Measurements from ENCODE around the gene RHOF. TPM values are rescaled to one million over a fixed set of nuclear protein-coding genes. Genes with fewer than 3 reads are reported as not detected.

The RHOF gene
- total RNA-seq, 1 experiment from 2014 or later, result 29.1 TPM

- H3K27me3 Mint-ChIP-seq (ENCODE audit: low read depth), result no peaks in the 10 kb centered on the region
- H2BK15ac ChIP-seq (ENCODE audit: low read depth, low read length), result no peak overlapping the region
- no peak overlapping the region for H3K23ac ChIP-seq (ENCODE audit: insufficient read length, low read depth, low read length)
- no peak overlapping the region for H3K4me2 ChIP-seq (ENCODE audit: insufficient read depth, insufficient read length, low read length)
- no peak overlapping the region for H2AFZ ChIP-seq (ENCODE audit: low read length)
- H3K79me2 ChIP-seq (ENCODE audit: insufficient read depth, low read length), result no peaks in the 10 kb centered on the region
- TF ChIP-seq CTCF (conservative IDR thresholded peaks at IDR 0.05), result no peak
- no peaks in the 10 kb centered on the region for H3K4me1 ChIP-seq (ENCODE audit: insufficient read depth, low read length)
- WGBS (ENCODE audit: extremely low coverage, insufficient read length, low lambda C conversion rate), result no CpG with 5 or more reads among the region's 29 CpGs
- H3K9ac ChIP-seq (ENCODE audit: extremely low read depth, insufficient read length, low read length), result no peak overlapping the region
- no peak overlapping the region for H3K56ac ChIP-seq (ENCODE audit: insufficient read length, low read depth, low read length)
- no peak overlapping the region for H2AK5ac ChIP-seq (ENCODE audit: insufficient read length, low read length)
- no peak overlapping the region for H4K8ac ChIP-seq (replicated peaks; ENCODE audit: insufficient read length, low read depth, low read length)
- no peak overlapping the region for H4K5ac ChIP-seq (ENCODE audit: insufficient read length, low read depth, low read length)
- peak; percentile 20 for DNase-seq
- no peak overlapping the region for H3T11ph ChIP-seq (ENCODE audit: low read length)
- H3K27ac ChIP-seq (ENCODE audit: insufficient read length, low read depth, low read length), result no peak overlapping the region
- H3K27ac Mint-ChIP-seq, result peak overlapping the region in 1 of 3 experiments; percentile 90; a peak in 2 of 7 replicates
- no peak overlapping the region for H3K18ac ChIP-seq (ENCODE audit: insufficient read length, low read depth, low read length)
- no peaks in the 10 kb centered on the region for H3K27me3 ChIP-seq (ENCODE audit: insufficient read depth, low read length)
- no peak overlapping the region for H2BK12ac ChIP-seq (ENCODE audit: insufficient read length, low read depth, low read length)
- H3K4me1 Mint-ChIP-seq, result peaks cover 0 to 8% of the 10 kb centered on the region in 2 experiments; a peak in 1 of 4 replicates
- H4K20me1 ChIP-seq (ENCODE audit: control insufficient read depth, insufficient read depth, insufficient read length), result no peaks in the 10 kb centered on the region
- H4K91ac ChIP-seq (ENCODE audit: insufficient read length, low read depth, low read length), result no peak overlapping the region
- H2BK5ac ChIP-seq (ENCODE audit: insufficient read length, low read length), result no peak overlapping the region
- H3K36me3 Mint-ChIP-seq (ENCODE audit: insufficient read depth in 1 of 3, low read depth in 3 of 3), result peaks cover 24 to 61% (median 58%) of the 10 kb centered on the region in 3 experiments; a peak in 6 of 7 replicates
- no peaks in the 10 kb centered on the region; a peak in 1 of 5 replicates for H3K9me3 Mint-ChIP-seq
- H2BK20ac ChIP-seq (ENCODE audit: low read depth, low read length, poor library complexity, severe bottlenecking), result no peak overlapping the region
- H2BK120ac ChIP-seq (ENCODE audit: low read depth, low read length, poor library complexity, severe bottlenecking), result no peak overlapping the region
- no peaks in the 10 kb centered on the region for H3K23me2 ChIP-seq (ENCODE audit: insufficient read length, low read depth, low read length, poor library complexity, severe bottlenecking)
- H3K79me1 ChIP-seq (ENCODE audit: insufficient read depth, low read depth, low read length, poor library complexity, severe bottlenecking), result no peaks in the 10 kb centered on the region
- no peaks in the 10 kb centered on the region for H3K9me3 ChIP-seq (ENCODE audit: control insufficient read depth, low read depth, low read length)
- no peak overlapping the region for H3K4me3 Mint-ChIP-seq
- H3K14ac ChIP-seq (ENCODE audit: insufficient read depth, low read length), result no peak overlapping the region
- H3K4ac ChIP-seq (ENCODE audit: low read depth, low read length), result no peak overlapping the region
Observed at GRCh38 chr12:121830588-121831265, 37.2 kb upstream of the RHOF start.
